GM10248 (cell line): ENCODE data around the gene VGLL4.

Experiments
- CTCF ChIA-PET: fragments of 300-600 bp; sonication (Branson Sonifier 250); formaldehyde crosslinking; extraction: SDS; loops from one replicate; lab custom pipeline; 2021; ENCODE audit warnings: antibody characterized with exemption; lab: Yijun Ruan, JAX
- POLR2A ChIA-PET: fragments of 350-650 bp; sonication (Branson Sonifier 250); formaldehyde crosslinking; extraction: SDS; loops from one replicate; lab custom pipeline; 2020; ENCODE audit warnings: antibody characterized with exemption; lab: Yijun Ruan, JAX
- DNase-seq: peaks from one replicate; pipeline ENCODE4 v3.0.0; 2012; ENCODE audit errors: extremely low spot score
- CTCF ChIP-seq: IDR thresholded peaks from 2 replicates; pipeline ENCODE4 v1.5.1; 2012; ENCODE audit warnings: mild to moderate bottlenecking, low read depth; ENCODE audit errors: extremely low read depth, missing control alignments, control extremely low read depth

VGLL4 gene

DNA sequence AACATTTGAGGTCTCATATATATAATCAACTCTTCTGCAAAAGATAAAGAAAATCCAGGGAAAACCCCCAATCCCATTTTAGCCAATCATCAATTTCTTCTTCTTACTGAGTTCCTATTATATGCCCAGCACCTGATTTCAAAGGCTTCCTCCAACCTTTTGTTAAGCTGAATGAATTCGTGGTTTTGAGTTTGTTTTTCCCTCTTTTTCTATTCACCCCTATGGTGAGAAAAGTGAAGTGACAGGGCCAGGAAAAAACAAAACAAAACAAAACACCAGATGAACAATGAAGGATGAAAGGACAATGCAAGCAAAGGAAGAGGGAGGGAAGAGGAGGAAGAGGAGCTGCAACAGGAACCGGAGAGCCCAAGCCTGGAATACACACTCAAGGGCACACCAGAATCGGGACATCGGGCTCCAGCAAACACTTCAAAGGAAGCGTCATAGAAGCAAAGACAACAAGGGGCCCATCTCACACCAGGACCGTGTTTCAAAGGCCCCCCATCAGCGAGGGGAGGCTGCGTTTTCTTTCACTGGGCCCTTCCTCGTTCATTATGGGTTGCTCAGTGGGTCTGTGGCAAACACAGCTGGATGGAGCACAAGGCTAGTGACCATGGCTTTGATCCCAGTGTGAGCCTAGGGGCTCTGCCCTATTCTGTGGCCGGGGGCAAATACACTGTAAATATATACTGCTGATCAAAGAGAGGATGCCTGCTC, 50.2 kb downstream of the VGLL4 start:
- CTCF ChIA-PET = interaction anchor here (1.1 to 1.7 kb wide), 3 partner anchors 8 to 50 kb away, joined by 3 to 4 read pairs (median 4); partner anchors contain the start of gene VGLL4
- POLR2A ChIA-PET = no interaction called here
- DNase-seq = no peak
- TF ChIP-seq CTCF = no peak

GRCh38 chr3:11592445-11593298, 51.0 kb downstream of the VGLL4 start:
- DNase-seq = no peak
- TF ChIP-seq CTCF = no peak
- ChIA-PET CTCF (interaction anchor here (1.1 to 1.7 kb wide), 2 partner anchors 9 to 11 kb away, joined by 4 read pairs; no protein-coding TSS in a partner anchor), POLR2A (no interaction called here)

DNA sequence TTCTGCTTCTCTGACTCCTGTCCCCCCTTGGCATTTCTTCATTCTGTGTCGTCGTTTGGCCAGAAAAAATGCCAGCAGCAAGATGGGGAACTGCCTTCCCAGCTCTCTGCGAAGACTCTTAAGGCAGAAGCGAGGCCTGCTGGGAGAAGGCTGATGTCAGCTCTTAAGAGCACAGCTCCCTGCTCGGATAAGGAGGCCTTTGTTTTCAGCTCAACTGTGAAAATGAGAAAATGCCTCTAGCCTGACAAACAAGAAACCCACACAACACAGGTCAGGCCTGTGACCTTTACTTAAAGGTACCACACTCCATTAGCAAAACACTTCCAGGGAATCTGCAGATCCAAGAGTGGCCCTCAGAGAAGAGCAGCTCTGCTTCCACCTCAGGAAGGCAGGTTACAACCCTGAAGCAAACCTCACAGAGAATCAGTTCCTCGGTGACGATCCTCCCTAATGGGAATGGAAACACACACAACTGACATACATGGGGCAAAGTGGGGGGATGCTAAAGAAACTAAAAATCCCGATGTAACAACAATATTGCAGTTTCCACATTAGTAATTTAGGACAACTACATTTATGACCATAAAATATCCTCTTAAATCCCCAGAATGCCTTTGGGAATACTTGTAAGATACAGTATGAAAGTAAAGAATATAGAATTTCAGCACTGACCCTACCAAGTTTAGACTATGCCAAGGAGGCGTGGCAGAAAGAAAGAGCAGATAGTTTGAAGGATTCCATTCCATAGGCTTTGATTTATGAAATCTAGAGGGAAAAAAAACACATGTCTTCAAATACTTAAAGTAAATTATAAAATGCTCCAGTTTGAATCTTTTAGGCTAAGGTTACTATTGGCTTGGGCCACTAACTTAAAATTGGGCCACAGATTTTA, 52.1 kb downstream of the VGLL4 start:
- CTCF ChIA-PET = interaction anchor here (1.3 to 1.7 kb wide), 2 partner anchors 10 to 20 kb away, joined by 4 read pairs; no protein-coding TSS in a partner anchor
- POLR2A ChIA-PET = no interaction called here
- no peak for TF ChIP-seq CTCF
- no peak for DNase-seq

DNA sequence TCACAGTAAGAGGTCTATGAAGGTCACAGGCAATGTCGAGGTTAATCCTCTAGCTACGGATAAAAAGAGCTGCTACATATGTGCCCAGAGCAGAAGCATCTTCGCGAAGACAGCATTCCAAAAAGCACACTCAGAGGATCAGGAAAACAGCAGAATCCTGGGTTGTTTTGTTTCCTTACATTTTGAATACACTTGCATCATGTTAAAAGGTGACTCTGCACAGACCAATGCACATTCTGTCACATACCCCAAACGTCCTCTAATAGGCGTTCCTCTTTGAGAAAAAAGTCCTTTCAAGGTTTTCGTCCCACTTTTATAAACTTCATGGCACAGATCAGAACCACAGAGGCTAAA, 52.7 kb downstream of the VGLL4 start:
- TF ChIP-seq CTCF = no peak
- DNase-seq = no peak
- POLR2A ChIA-PET = no interaction called here
- CTCF ChIA-PET = interaction anchor here (1.3 kb wide), 1 partner anchor 19 kb away, joined by 4 read pairs; no protein-coding TSS in a partner anchor

DNA sequence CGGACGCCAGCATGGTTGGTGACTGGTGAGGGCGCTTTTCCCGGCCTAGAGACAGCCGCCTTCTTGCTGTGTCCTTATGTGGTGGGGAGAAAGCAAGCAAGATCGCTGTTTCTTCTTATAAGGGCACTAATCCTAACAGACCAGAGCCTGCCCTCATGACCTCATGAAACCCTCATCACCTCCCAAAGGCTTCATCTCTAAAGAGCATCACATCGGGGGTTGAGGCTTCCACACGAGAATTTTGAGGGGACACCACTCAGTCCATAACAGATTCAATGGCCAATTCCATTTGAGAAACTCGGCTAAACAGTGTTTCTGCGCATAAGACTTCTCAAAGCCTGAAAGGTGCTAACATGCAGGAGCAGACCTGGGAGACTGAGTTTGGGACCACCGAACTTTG, 54.0 kb downstream of the VGLL4 start:
- ChIA-PET CTCF (interaction anchor here (2.0 kb wide), 1 partner anchor 10 kb away, joined by 13 read pairs; no protein-coding TSS in a partner anchor), POLR2A (no interaction called here)
- no peak for TF ChIP-seq CTCF
- no peak for DNase-seq
